ENCODE results near the gene SPINK14.

The SPINK14 gene

GRCh38 chr5:148221508-148221907, 53.2 kb downstream of the SPINK14 start:
- in situ Hi-C loops (cut with HindIII; ENCODE audit: low sequenced_read_pairs), result no loop called here
- no peak for DNase-seq (ENCODE audit: low read depth, low spot score)
- no peak for TF ChIP-seq CTCF (IDR thresholded peaks at IDR 0.05; ENCODE audit: low read depth, low read length)
- no peak overlapping the region for H3K4me3 ChIP-seq (ENCODE audit: low read depth, low read length)

GRCh38 chr5:148224117-148224742, 55.9 kb downstream of the SPINK14 start:
- in situ Hi-C loops (cut with HindIII; ENCODE audit: low sequenced_read_pairs), result no loop called here
- TF ChIP-seq CTCF (IDR thresholded peaks at IDR 0.05; ENCODE audit: low read depth, low read length), result no peak
- DNase-seq (ENCODE audit: low read depth, low spot score), result no peak
- H3K4me3 ChIP-seq (ENCODE audit: low read depth, low read length), result no peak overlapping the region

All from astrocyte of the spinal cord (primary cell).